GM10266 (cell line): Measurements from ENCODE around the gene BCL6B.

Experiments used
- DNase-seq: peaks from one replicate; pipeline ENCODE4 v3.0.0; 2012; ENCODE audit errors: extremely low spot score
- CTCF ChIP-seq: IDR thresholded peaks from 2 replicates; pipeline ENCODE4 v1.5.1; 2012; ENCODE audit warnings: mild to moderate bottlenecking, low read depth; ENCODE audit not compliant: control insufficient read depth, insufficient read depth; ENCODE audit errors: missing control alignments

BCL6B gene

GRCh38 chr17:7058831-7059447 lies 36.1 kb downstream of the BCL6B start:
- DNase-seq: no peak
- TF ChIP-seq CTCF: no peak

GRCh38 chr17:7060165-7060891 lies 37.5 kb downstream of the BCL6B start:
- DNase-seq: no peak
- TF ChIP-seq CTCF: no peak

- no peak for TF ChIP-seq CTCF
- no peak for DNase-seq
These were observed 40.8 kb downstream of the BCL6B start for GRCh38 chr17:7063518-7064094.

- no peak for DNase-seq
- no peak for TF ChIP-seq CTCF
These were observed 41.4 kb downstream of the BCL6B start for GRCh38 chr17:7064261-7064660.

- no peak for DNase-seq
- TF ChIP-seq CTCF: no peak
These were observed 44.3 kb downstream of the BCL6B start for GRCh38 chr17:7067198-7067597.

- no peak for TF ChIP-seq CTCF
- no peak for DNase-seq
These were observed 45.4 kb downstream of the BCL6B start for GRCh38 chr17:7068268-7068667.

- no peak for TF ChIP-seq CTCF
These were observed 47.9 kb downstream of the BCL6B start for GRCh38 chr17:7070712-7071111.

More at GRCh38 chr17:7070712-7071111, 47.9 kb downstream of the BCL6B start:
- DNase-seq: no peak
